CD14-positive monocyte (primary cell): ENCODE measurements around the gene HSPG2. TPM values are rescaled to one million over a fixed set of nuclear protein-coding genes. Genes with fewer than 3 reads are reported as not detected.

Experiments
- DNase-seq, 3 donors: peaks; one replicate each; pipeline ENCODE4 v3.0.0-alpha.2; 2011 to 2022
- H2AFZ ChIP-seq: 2 replicates; pipeline ENCODE4 v1.6.0; 2012; ENCODE audit warnings: mild to moderate bottlenecking, low read depth, low read length, inconsistent platforms; ENCODE audit not compliant: insufficient read depth, poor library complexity, severe bottlenecking
- H3K27ac ChIP-seq, 2 donors: 1 replicate in 1 of 2; 2 replicates in 1 of 2; pipeline ENCODE4 v1.5.1; 2012 to 2013; ENCODE audit warnings: low read length in 2 of 2, control low read depth in 1 of 2, inconsistent platforms in 1 of 2, low read depth in 1 of 2, mild to moderate bottlenecking in 1 of 2
- H3K27me3 ChIP-seq, 2 donors: one replicate each; pipeline versions ENCODE4 v1.6.0 to v1.6.1; 2011 to 2013; ENCODE audit warnings: low read length in 2 of 2; ENCODE audit not compliant: control insufficient read depth in 2 of 2, insufficient read depth in 2 of 2
- H3K36me3 ChIP-seq, 2 donors: replicated peaks in 1 of 2; 1 replicate in 1 of 2; 2 replicates in 1 of 2; pipeline versions ENCODE4 v1.5.1 to v1.6.1; 2012 to 2013; ENCODE audit warnings: low read length in 2 of 2, control low read depth in 1 of 2, inconsistent platforms in 1 of 2, mild to moderate bottlenecking in 1 of 2; ENCODE audit not compliant: insufficient read depth in 2 of 2, control insufficient read depth in 1 of 2
- H3K4me1 ChIP-seq, 2 donors: 1 replicate in 1 of 2; 2 replicates in 1 of 2; pipeline versions ENCODE4 v1.5.1 to v1.6.1; 2012 to 2013; ENCODE audit warnings: low read length in 2 of 2, control low read depth in 1 of 2, inconsistent platforms in 1 of 2, mild to moderate bottlenecking in 1 of 2, moderate library complexity in 1 of 2; ENCODE audit not compliant: insufficient read depth in 2 of 2, control insufficient read depth in 1 of 2
- H3K4me2 ChIP-seq: replicated peaks from 2 replicates; pipeline ENCODE3; 2012; ENCODE audit warnings: low read length, moderate library complexity, mild to moderate bottlenecking; ENCODE audit not compliant: poor library complexity, severe bottlenecking; ENCODE audit errors: extremely low read depth
- H3K4me3 ChIP-seq, 3 experiments: fragments of 200-600 bp in 1 of 3; sonication (generic) in 1 of 3; replicated peaks in 1 of 3; 1 replicate in 2 of 3; 2 replicates in 1 of 3; pipeline ENCODE4 v1.5.1; 2011 to 2013; ENCODE audit warnings: low read length in 3 of 3, mild to moderate bottlenecking in 3 of 3, control low read depth in 2 of 3, low read depth in 2 of 3, inconsistent platforms in 1 of 3, moderate library complexity in 1 of 3
- H3K79me2 ChIP-seq: 2 replicates; pipeline ENCODE4 v1.6.0; 2012; ENCODE audit warnings: mild to moderate bottlenecking, control low read depth, inconsistent platforms, low read length, moderate library complexity; ENCODE audit not compliant: insufficient read depth
- H3K9ac ChIP-seq: 2 replicates; pipeline ENCODE4 v1.6.0; 2017; ENCODE audit warnings: low read length, mild to moderate bottlenecking; ENCODE audit not compliant: insufficient read depth, poor library complexity, severe bottlenecking
- H3K9me3 ChIP-seq, 2 donors: replicated peaks in 1 of 2; 1 replicate in 1 of 2; 2 replicates in 1 of 2; pipeline versions ENCODE4 v1.5.1 to v1.6.1; 2012 to 2013; ENCODE audit warnings: low read length in 2 of 2, control low read depth in 1 of 2; ENCODE audit not compliant: control insufficient read depth in 1 of 2, insufficient read depth in 1 of 2
- H4K20me1 ChIP-seq: 2 replicates; pipeline ENCODE4 v1.6.0; 2012; ENCODE audit warnings: mild to moderate bottlenecking, low read length, control low read depth, moderate library complexity; ENCODE audit not compliant: insufficient read depth
- H3K27ac Mint-ChIP-seq, 7 donors: one replicate each; pipeline ENCODE4 v1.8.0; 2020; ENCODE audit warnings: mild to moderate bottlenecking in 7 of 7, mixed read lengths in 7 of 7, moderate library complexity in 6 of 7, inconsistent platforms in 2 of 7
- H3K27me3 Mint-ChIP-seq, 3 donors: one replicate each; pipeline ENCODE4 v1.8.0; 2021 to 2022; ENCODE audit warnings: low read depth in 3 of 3, mild to moderate bottlenecking in 3 of 3, mixed read lengths in 3 of 3, moderate library complexity in 3 of 3, inconsistent platforms in 1 of 3
- H3K36me3 Mint-ChIP-seq, 2 donors: one replicate each; pipeline ENCODE4 v1.8.0; 2020; ENCODE audit warnings: mixed read lengths in 2 of 2, inconsistent platforms in 1 of 2, mild to moderate bottlenecking in 1 of 2
- H3K4me1 Mint-ChIP-seq: one replicate; pipeline ENCODE4 v1.8.0; 2020; ENCODE audit warnings: mild to moderate bottlenecking, mixed read lengths
- H3K4me3 Mint-ChIP-seq, 2 donors: one replicate each; pipeline ENCODE4 v1.8.0; 2020; ENCODE audit warnings: mild to moderate bottlenecking in 2 of 2, mixed read lengths in 2 of 2, moderate library complexity in 1 of 2
- H3K9me3 Mint-ChIP-seq, 7 donors: one replicate each; pipeline ENCODE4 v1.8.0; 2020 to 2022; ENCODE audit warnings: mixed read lengths in 7 of 7, mild to moderate bottlenecking in 6 of 7, moderate library complexity in 6 of 7, inconsistent platforms in 2 of 7
- WGBS: methylation state at CpG from one replicate; pipeline ENCODE4 v1.1.5; 2013; ENCODE audit warnings: missing lambda C conversion rate; ENCODE audit not compliant: insufficient coverage; 5-methylcytosine and 5-hydroxymethylcytosine counted together
- intact Hi-C, 2 donors: fragments of 100-400 bp; cut with micrococcal nuclease; formaldehyde crosslinking; loops; one replicate each; pipeline versions ENCODE4 v1.15.0 to v1.15.1; 2023
- polyA plus RNA-seq, 3 donors: library from polyadenylated mRNA; depleted of rRNA in 1 of 3; unstranded in 2 of 3; stranded (reverse) in 1 of 3; fragments of 300-500 nt in 2 of 3; fragments of >200 nt in 1 of 3; fragmentation: Illumina TruSeq in 2 of 3; gene quantifications; 1 replicate in 2 of 3; 2 replicates in 1 of 3; pipeline ENCODE4 v1.2.3, GENCODE V29; 2012 to 2021
- TF ChIP-seq, protein P1 (sequence below): fragments of 200-600 bp; IDR thresholded peaks from one replicate; pipeline ENCODE4 v1.8.0; 2022; ENCODE audit warnings: antibody characterized with exemption, mild to moderate bottlenecking

The HSPG2 gene
- polyA plus RNA-seq, 3 donors, result 0.44 TPM; not detected in 2

GRCh38 chr1:21849909-21850576 is 87.1 kb downstream of the HSPG2 start:
- WGBS, result 98% methylated on average over 21 of the region's 30 CpGs
- no peaks in the 10 kb centered on the region for H3K36me3 ChIP-seq
- H3K27me3 ChIP-seq, result no peaks in the 10 kb centered on the region
- Mint-ChIP-seq H3K36me3 (no peaks in the 10 kb centered on the region), H3K4me1 (peaks cover 8% of the 10 kb centered on the region), H3K27ac (peak overlapping the region in 1 of 7 donors; percentile 30), H3K4me3 (no peak overlapping the region), H3K9me3 (no peaks in the 10 kb centered on the region), H3K27me3 (peaks cover 0 to 2% (median 0%) of the 10 kb centered on the region in 3 donors)
- H4K20me1 ChIP-seq, result no peaks in the 10 kb centered on the region
- H3K4me3 ChIP-seq, result no peak overlapping the region
- no peak overlapping the region for H2AFZ ChIP-seq
- H3K9ac ChIP-seq, result no peak overlapping the region
- H3K4me2 ChIP-seq, result no peak overlapping the region
- H3K79me2 ChIP-seq, result no peaks in the 10 kb centered on the region
- H3K9me3 ChIP-seq, result no peaks in the 10 kb centered on the region
- DNase-seq, result no peak
- TF ChIP-seq, protein P1, sequence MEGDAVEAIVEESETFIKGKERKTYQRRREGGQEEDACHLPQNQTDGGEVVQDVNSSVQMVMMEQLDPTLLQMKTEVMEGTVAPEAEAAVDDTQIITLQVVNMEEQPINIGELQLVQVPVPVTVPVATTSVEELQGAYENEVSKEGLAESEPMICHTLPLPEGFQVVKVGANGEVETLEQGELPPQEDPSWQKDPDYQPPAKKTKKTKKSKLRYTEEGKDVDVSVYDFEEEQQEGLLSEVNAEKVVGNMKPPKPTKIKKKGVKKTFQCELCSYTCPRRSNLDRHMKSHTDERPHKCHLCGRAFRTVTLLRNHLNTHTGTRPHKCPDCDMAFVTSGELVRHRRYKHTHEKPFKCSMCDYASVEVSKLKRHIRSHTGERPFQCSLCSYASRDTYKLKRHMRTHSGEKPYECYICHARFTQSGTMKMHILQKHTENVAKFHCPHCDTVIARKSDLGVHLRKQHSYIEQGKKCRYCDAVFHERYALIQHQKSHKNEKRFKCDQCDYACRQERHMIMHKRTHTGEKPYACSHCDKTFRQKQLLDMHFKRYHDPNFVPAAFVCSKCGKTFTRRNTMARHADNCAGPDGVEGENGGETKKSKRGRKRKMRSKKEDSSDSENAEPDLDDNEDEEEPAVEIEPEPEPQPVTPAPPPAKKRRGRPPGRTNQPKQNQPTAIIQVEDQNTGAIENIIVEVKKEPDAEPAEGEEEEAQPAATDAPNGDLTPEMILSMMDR, result no peak
- H3K27ac ChIP-seq, result no peak overlapping the region
- intact Hi-C loops, result no loop called here
- peaks cover 9 to 13% of the 10 kb centered on the region in 2 donors for H3K4me1 ChIP-seq

DNA sequence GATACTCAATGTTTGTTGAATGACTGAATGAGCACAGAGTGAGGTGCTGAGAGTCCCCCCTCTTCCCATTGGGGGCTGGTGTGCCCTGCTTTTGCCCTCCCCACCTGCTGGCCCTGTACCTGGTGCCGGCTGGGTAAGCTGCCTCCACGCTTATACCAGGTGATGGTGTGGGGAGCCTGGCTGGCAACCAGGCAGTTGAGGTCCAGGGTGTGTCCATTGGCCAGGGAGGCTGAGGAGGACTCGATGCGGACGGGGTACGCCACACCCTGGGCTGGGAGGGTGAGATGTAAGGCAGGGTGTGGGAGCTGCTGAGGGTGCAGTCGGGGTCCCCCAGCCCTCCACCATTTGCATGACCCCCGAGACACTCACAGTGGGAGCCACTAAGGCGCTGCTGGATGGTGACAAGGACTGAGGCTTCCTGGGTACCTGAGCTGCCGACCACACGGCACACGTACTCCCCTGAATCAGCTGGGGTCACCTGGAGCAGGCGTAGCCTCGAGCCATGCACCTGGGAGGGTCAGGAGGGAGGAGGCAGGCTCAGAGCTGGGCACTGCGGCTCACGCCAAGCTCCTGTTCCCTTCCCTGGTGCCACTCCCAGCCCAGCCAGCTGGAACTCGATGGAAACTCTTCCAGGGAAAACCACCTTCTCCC is 88.5 kb downstream of the HSPG2 start:
- Histone ChIP-seq H3K4me1 (peaks cover 9 to 13% of the 10 kb centered on the region in 2 donors), H3K4me3 (no peak overlapping the region), H2AFZ (no peak overlapping the region), H4K20me1 (no peaks in the 10 kb centered on the region), H3K27ac (no peak overlapping the region), H3K9ac (no peak overlapping the region), H3K27me3 (no peaks in the 10 kb centered on the region), H3K36me3 (no peaks in the 10 kb centered on the region), H3K79me2 (no peaks in the 10 kb centered on the region), H3K9me3 (no peaks in the 10 kb centered on the region), H3K4me2 (no peak overlapping the region)
- Mint-ChIP-seq H3K4me1 (peaks cover 8% of the 10 kb centered on the region), H3K27ac (no peak overlapping the region), H3K9me3 (no peaks in the 10 kb centered on the region), H3K4me3 (no peak overlapping the region), H3K36me3 (no peaks in the 10 kb centered on the region), H3K27me3 (peaks cover 0 to 2% (median 0%) of the 10 kb centered on the region in 3 donors)
- intact Hi-C loops, result no loop called here
- TF ChIP-seq, protein P1, result no peak
- 96% methylated on average over 11 of the region's 17 CpGs for WGBS
- DNase-seq, result no peak
